H9 (cell line): ENCODE results near the gene EEF2K. TPM values are rescaled to one million over a fixed set of nuclear protein-coding genes. Genes with fewer than 3 reads are reported as not detected.
A peak's percentile ranks its signal among the peaks of the same experiment; 100 is the strongest.

ENCODE experiments used
- DNase-seq: peaks from one replicate; pipeline ENCODE4 v3.0.0-alpha.2; 2017
- H2AFZ ChIP-seq: one replicate; pipeline ENCODE4 v1.6.1; 2013; ENCODE audit warnings: mild to moderate bottlenecking, low read length, control low read depth, moderate library complexity
- H2AK5ac ChIP-seq: 2 replicates; pipeline ENCODE4 v1.6.1; 2013; ENCODE audit warnings: low read length, control low read depth, mixed read lengths; ENCODE audit not compliant: insufficient read length
- H2BK120ac ChIP-seq: one replicate; pipeline ENCODE4 v1.6.1; 2013; ENCODE audit warnings: low read depth, mild to moderate bottlenecking, low read length, control low read depth, inconsistent platforms; ENCODE audit not compliant: poor library complexity, severe bottlenecking
- H2BK12ac ChIP-seq: 2 replicates; pipeline ENCODE4 v1.6.1; 2013; ENCODE audit warnings: low read length, control low read depth, mixed read lengths, low read depth; ENCODE audit not compliant: insufficient read length
- H2BK15ac ChIP-seq: 2 replicates; pipeline ENCODE4 v1.6.1; 2013; ENCODE audit warnings: low read depth, low read length, control low read depth
- H2BK20ac ChIP-seq: one replicate; pipeline ENCODE4 v1.6.1; 2013; ENCODE audit warnings: low read depth, mild to moderate bottlenecking, low read length, control low read depth, inconsistent platforms; ENCODE audit not compliant: poor library complexity, severe bottlenecking
- H2BK5ac ChIP-seq: 2 replicates; pipeline ENCODE4 v1.6.1; 2013; ENCODE audit warnings: low read length, control low read depth, mixed read lengths; ENCODE audit not compliant: insufficient read length
- H3K14ac ChIP-seq: 2 replicates; pipeline ENCODE4 v1.6.1; 2013; ENCODE audit warnings: low read length, control low read depth; ENCODE audit not compliant: insufficient read depth
- H3K18ac ChIP-seq: 2 replicates; pipeline ENCODE4 v1.6.1; 2013; ENCODE audit warnings: low read depth, mild to moderate bottlenecking, mixed read lengths, low read length, control low read depth; ENCODE audit not compliant: insufficient read length
- H3K23ac ChIP-seq: 2 replicates; pipeline ENCODE4 v1.6.1; 2013; ENCODE audit warnings: low read length, control low read depth, mixed read lengths, low read depth; ENCODE audit not compliant: insufficient read length
- H3K23me2 ChIP-seq: 2 replicates; pipeline ENCODE4 v1.6.1; 2013; ENCODE audit warnings: low read depth, mild to moderate bottlenecking, mixed read lengths, low read length, control low read depth; ENCODE audit not compliant: insufficient read length, poor library complexity, severe bottlenecking
- H3K27ac ChIP-seq: 2 replicates; pipeline ENCODE4 v1.5.1; 2013; ENCODE audit warnings: low read length, control low read depth, mixed read lengths, low read depth; ENCODE audit not compliant: insufficient read length
- H3K27me3 ChIP-seq: 2 replicates; pipeline ENCODE4 v1.6.1; 2013; ENCODE audit warnings: low read length, control low read depth, inconsistent platforms; ENCODE audit not compliant: insufficient read depth
- H3K4ac ChIP-seq: 2 replicates; pipeline ENCODE4 v1.6.1; 2013; ENCODE audit warnings: low read depth, mild to moderate bottlenecking, control low read depth, inconsistent platforms, low read length, moderate library complexity
- H3K4me1 ChIP-seq: 2 replicates; pipeline ENCODE4 v1.6.1; 2013; ENCODE audit warnings: low read length, control low read depth, inconsistent platforms; ENCODE audit not compliant: insufficient read depth
- H3K4me2 ChIP-seq: 2 replicates; pipeline ENCODE4 v1.6.1; 2013; ENCODE audit warnings: low read length, control low read depth, mixed read lengths; ENCODE audit not compliant: insufficient read length, insufficient read depth
- H3K56ac ChIP-seq: 2 replicates; pipeline ENCODE4 v1.6.1; 2013; ENCODE audit warnings: low read depth, mild to moderate bottlenecking, mixed read lengths, low read length, control low read depth; ENCODE audit not compliant: insufficient read length
- H3K79me1 ChIP-seq: 2 replicates; pipeline ENCODE4 v1.6.1; 2013; ENCODE audit warnings: low read depth, mild to moderate bottlenecking, moderate library complexity, low read length, control low read depth, inconsistent platforms; ENCODE audit not compliant: insufficient read depth, poor library complexity, severe bottlenecking
- H3K79me2 ChIP-seq: 2 replicates; pipeline ENCODE4 v1.6.1; 2013; ENCODE audit warnings: low read length, control low read depth, inconsistent platforms; ENCODE audit not compliant: insufficient read depth
- H3K9ac ChIP-seq: 2 replicates; pipeline ENCODE4 v1.6.1; 2013; ENCODE audit warnings: low read length, control low read depth, mixed read lengths; ENCODE audit not compliant: insufficient read length; ENCODE audit errors: extremely low read depth
- H3K9me3 ChIP-seq: one replicate; pipeline ENCODE4 v1.6.1; 2013; ENCODE audit warnings: low read depth, low read length, inconsistent platforms; ENCODE audit not compliant: control insufficient read depth
- H3T11ph ChIP-seq: one replicate; pipeline ENCODE4 v1.6.1; 2013; ENCODE audit warnings: mild to moderate bottlenecking, low read length, control low read depth, inconsistent platforms
- H4K20me1 ChIP-seq: one replicate; pipeline ENCODE4 v1.6.1; 2013; ENCODE audit not compliant: control insufficient read depth, insufficient read length, insufficient read depth
- H4K5ac ChIP-seq: 2 replicates; pipeline ENCODE4 v1.6.1; 2013; ENCODE audit warnings: low read depth, mild to moderate bottlenecking, mixed read lengths, low read length, control low read depth; ENCODE audit not compliant: insufficient read length
- H4K8ac ChIP-seq: replicated peaks from 2 replicates; pipeline ENCODE4 v1.6.1; 2013; ENCODE audit warnings: low read length, control low read depth, mixed read lengths, low read depth; ENCODE audit not compliant: insufficient read length
- H4K91ac ChIP-seq: 2 replicates; pipeline ENCODE4 v1.6.1; 2013; ENCODE audit warnings: low read depth, mild to moderate bottlenecking, moderate library complexity, mixed read lengths, low read length, control low read depth; ENCODE audit not compliant: insufficient read length
- H3K27ac Mint-ChIP-seq, 3 experiments: 2 replicates in 2 of 3; 3 replicates in 1 of 3; pipeline ENCODE4 v1.8.0; 2020 to 2021; ENCODE audit warnings: mixed read lengths in 3 of 3, mild to moderate bottlenecking in 1 of 3, moderate library complexity in 1 of 3
- H3K27me3 Mint-ChIP-seq: 2 replicates; pipeline ENCODE4 v1.8.0; 2021; ENCODE audit warnings: low read depth, mild to moderate bottlenecking, moderate library complexity, mixed read lengths
- H3K36me3 Mint-ChIP-seq, 3 experiments: 2 replicates in 2 of 3; 3 replicates in 1 of 3; pipeline ENCODE4 v1.8.0; 2020 to 2021; ENCODE audit warnings: low read depth in 3 of 3, mixed read lengths in 3 of 3; ENCODE audit not compliant: insufficient read depth in 1 of 3
- H3K4me1 Mint-ChIP-seq, 2 experiments: 2 replicates each; pipeline ENCODE4 v1.8.0; 2020; ENCODE audit warnings: mixed read lengths in 2 of 2
- H3K4me3 Mint-ChIP-seq, 2 experiments: 2 replicates in 1 of 2; 3 replicates in 1 of 2; pipeline ENCODE4 v1.8.0; 2020 to 2021; ENCODE audit warnings: mild to moderate bottlenecking in 2 of 2, mixed read lengths in 2 of 2, moderate library complexity in 1 of 2
- H3K9me3 Mint-ChIP-seq, 2 experiments: 2 replicates in 1 of 2; 3 replicates in 1 of 2; pipeline ENCODE4 v1.8.0; 2020; ENCODE audit warnings: mild to moderate bottlenecking in 2 of 2, mixed read lengths in 2 of 2, moderate library complexity in 1 of 2
- WGBS: extraction: QIAGEN DNeasy Blood & Tissue Kit; methylation state at CpG from one replicate; pipeline ENCODE4 v1.1.7; 2013; ENCODE audit warnings: missing lambda C conversion rate, low lambda C conversion rate, mixed read lengths; ENCODE audit not compliant: insufficient read length; ENCODE audit errors: extremely low coverage; 5-methylcytosine and 5-hydroxymethylcytosine counted together
- total RNA-seq: library from RNA; stranded (reverse); gene quantifications from 2 replicates; pipeline ENCODE4 v1.2.1, GENCODE V29; 2021
- TF ChIP-seq, protein P1 (sequence below): fragments of 200-600 bp; sonication (generic); conservative IDR thresholded peaks from 3 replicates; pipeline ENCODE4 v1.8.0; 2021; ENCODE audit warnings: antibody characterized with exemption, mild to moderate bottlenecking

EEF2K gene
- total RNA-seq, 1 experiment from 2014 or later: 20.7 TPM

DNA sequence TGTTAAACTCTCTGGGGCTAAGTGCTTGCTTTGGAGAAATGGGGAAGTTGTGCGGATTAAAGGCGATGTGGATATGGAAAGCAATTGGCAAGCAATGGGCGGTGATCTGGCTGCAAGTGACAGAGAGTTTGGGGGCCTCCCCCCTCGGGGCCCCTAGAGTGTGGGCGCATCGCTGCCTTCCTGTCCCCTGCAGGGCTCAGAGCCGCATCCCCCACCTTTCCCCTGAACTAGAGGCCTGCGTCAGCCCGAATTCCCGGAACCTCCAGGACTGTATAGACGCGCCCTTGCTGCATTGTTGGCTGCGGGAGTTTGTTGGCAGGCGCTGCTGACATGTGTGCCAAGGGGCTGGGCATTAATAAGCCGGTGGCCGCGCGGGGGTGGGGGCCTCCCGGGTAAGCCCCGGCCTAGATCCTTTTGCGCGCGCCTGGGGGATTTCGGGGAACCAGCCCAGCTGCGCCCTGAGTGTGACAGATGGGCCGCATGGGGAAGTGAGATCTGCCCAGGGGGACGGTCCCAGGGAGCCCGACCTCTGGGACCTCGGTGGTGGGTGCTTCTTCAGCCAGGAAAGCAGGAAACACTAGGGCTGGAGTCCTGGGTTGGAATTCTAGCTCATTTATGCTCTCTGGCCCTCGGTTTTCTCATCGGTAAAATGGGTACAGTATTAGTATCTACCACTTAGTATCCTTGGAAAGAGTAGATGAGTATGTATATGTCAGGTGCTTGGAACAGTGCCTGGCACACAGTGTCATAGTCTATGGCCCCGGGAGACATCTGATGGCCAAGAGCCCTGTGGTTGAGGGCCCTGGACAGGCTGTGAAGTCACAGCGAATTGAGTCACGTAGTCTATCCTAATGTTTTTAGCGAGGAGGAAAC lies 1.0 kb downstream of the EEF2K start:
- DNase-seq: peak; percentile 50
- H3K27ac Mint-ChIP-seq: no peak overlapping the region; a peak in 3 of 7 replicates
- WGBS: no CpG with 5 or more reads among the region's 35 CpGs

More for the DNA sequence above, 1.0 kb downstream of the EEF2K start:
- TF ChIP-seq, protein P1, sequence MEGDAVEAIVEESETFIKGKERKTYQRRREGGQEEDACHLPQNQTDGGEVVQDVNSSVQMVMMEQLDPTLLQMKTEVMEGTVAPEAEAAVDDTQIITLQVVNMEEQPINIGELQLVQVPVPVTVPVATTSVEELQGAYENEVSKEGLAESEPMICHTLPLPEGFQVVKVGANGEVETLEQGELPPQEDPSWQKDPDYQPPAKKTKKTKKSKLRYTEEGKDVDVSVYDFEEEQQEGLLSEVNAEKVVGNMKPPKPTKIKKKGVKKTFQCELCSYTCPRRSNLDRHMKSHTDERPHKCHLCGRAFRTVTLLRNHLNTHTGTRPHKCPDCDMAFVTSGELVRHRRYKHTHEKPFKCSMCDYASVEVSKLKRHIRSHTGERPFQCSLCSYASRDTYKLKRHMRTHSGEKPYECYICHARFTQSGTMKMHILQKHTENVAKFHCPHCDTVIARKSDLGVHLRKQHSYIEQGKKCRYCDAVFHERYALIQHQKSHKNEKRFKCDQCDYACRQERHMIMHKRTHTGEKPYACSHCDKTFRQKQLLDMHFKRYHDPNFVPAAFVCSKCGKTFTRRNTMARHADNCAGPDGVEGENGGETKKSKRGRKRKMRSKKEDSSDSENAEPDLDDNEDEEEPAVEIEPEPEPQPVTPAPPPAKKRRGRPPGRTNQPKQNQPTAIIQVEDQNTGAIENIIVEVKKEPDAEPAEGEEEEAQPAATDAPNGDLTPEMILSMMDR: no peak
- no peak overlapping the region for H4K8ac ChIP-seq
- H3K9me3 Mint-ChIP-seq: no peaks in the 10 kb centered on the region; a peak in 3 of 5 replicates
- peaks cover 9% of the 10 kb centered on the region; the same call in 1 of the 2 replicates for H3K79me2 ChIP-seq
- peaks cover 14% of the 10 kb centered on the region for H3K23me2 ChIP-seq
- no peak overlapping the region for H2BK12ac ChIP-seq
- H3K18ac ChIP-seq: no peak overlapping the region
- no peak overlapping the region for H3K14ac ChIP-seq
- H3K36me3 Mint-ChIP-seq: peaks cover 3 to 18% (median 11%) of the 10 kb centered on the region in 3 experiments; a peak in 5 of 7 replicates
- H3K4me1 ChIP-seq: peaks cover 5% of the 10 kb centered on the region; the same call in 1 of the 2 replicates
- no peak overlapping the region for H2BK5ac ChIP-seq
- H2BK120ac ChIP-seq: no peak overlapping the region
- no peak overlapping the region for H3K23ac ChIP-seq
- H3K27me3 Mint-ChIP-seq: no peaks in the 10 kb centered on the region
- no peak overlapping the region for H3K4ac ChIP-seq
- no peak overlapping the region for H3T11ph ChIP-seq
- peaks cover 8% of the 10 kb centered on the region for H3K79me1 ChIP-seq
- no peaks in the 10 kb centered on the region for H3K27me3 ChIP-seq
- H3K27ac ChIP-seq: no peak overlapping the region
- H4K91ac ChIP-seq: no peak overlapping the region
- H3K4me1 Mint-ChIP-seq: peaks cover 15 to 16% of the 10 kb centered on the region in 2 experiments
- peak overlapping the region; percentile 74 to 97 for H3K4me3 Mint-ChIP-seq
- H3K56ac ChIP-seq: no peak overlapping the region
- peak overlapping the region; percentile 89 for H3K4me2 ChIP-seq
- H2BK15ac ChIP-seq: no peak overlapping the region
- H2AFZ ChIP-seq: no peak overlapping the region
- H3K9ac ChIP-seq: peak overlapping the region; percentile 56
- no peak overlapping the region for H2BK20ac ChIP-seq
- no peak overlapping the region for H2AK5ac ChIP-seq
- H4K5ac ChIP-seq: no peak overlapping the region
- H3K9me3 ChIP-seq: no peaks in the 10 kb centered on the region
- H4K20me1 ChIP-seq: no peaks in the 10 kb centered on the region
